CD4-positive, alpha-beta T cell (primary cell): Measurements from ENCODE around the gene LHFPL3. TPM values are rescaled to one million over a fixed set of nuclear protein-coding genes. Genes with fewer than 3 reads are reported as not detected.

Source experiments
- ATAC-seq: fragments of 200-7000 bp; cut with Tn5 transposase; one replicate; pipeline ENCODE4 v1.10.0; 2022; ENCODE audit warnings: mild to moderate bottlenecking; ENCODE audit not compliant: poor library complexity
- CTCF ChIA-PET: fragments of 350-600 bp; sonication (Branson Sonifier 250); formaldehyde crosslinking; loops from one replicate; lab custom pipeline; 2021; ENCODE audit warnings: antibody characterized with exemption, inconsistent platforms; lab: Charles Lee
- POLR2A ChIA-PET: fragments of 350-600 bp; sonication (Branson Sonifier 250); formaldehyde crosslinking; loops from one replicate; lab custom pipeline; 2021; ENCODE audit warnings: antibody characterized with exemption, inconsistent platforms; lab: Charles Lee
- DNase-seq, 14 experiments: peaks; one replicate each; pipeline ENCODE4 v3.0.0-alpha.2; 2013 to 2020; ENCODE audit warnings: mixed read lengths in 2 of 14
- H3K27ac ChIP-seq, 2 donors: one replicate each; pipeline versions ENCODE4 v1.5.1 to v1.7.0; 2013; ENCODE audit warnings: low read length in 2 of 2, low read depth in 1 of 2, mild to moderate bottlenecking in 1 of 2
- H3K27me3 ChIP-seq, 2 experiments: 1 replicate in 1 of 2; 2 replicates in 1 of 2; pipeline versions ENCODE4 v1.6.1 to v1.7.0; 2013; ENCODE audit warnings: low read length in 2 of 2, control low read depth in 1 of 2, mild to moderate bottlenecking in 1 of 2, moderate library complexity in 1 of 2; ENCODE audit not compliant: insufficient read depth in 2 of 2, control insufficient read depth in 1 of 2
- H3K36me3 ChIP-seq: one replicate; pipeline ENCODE4 v1.6.1; 2013; ENCODE audit warnings: low read length, control low read depth; ENCODE audit not compliant: insufficient read depth
- H3K4me1 ChIP-seq: one replicate; pipeline ENCODE4 v1.6.1; 2013; ENCODE audit warnings: low read length, control low read depth; ENCODE audit not compliant: insufficient read depth
- H3K4me3 ChIP-seq: one replicate; pipeline ENCODE4 v1.5.1; 2013; ENCODE audit warnings: mild to moderate bottlenecking, low read length, moderate library complexity
- H3K9me3 ChIP-seq, 2 experiments: 1 replicate in 1 of 2; 2 replicates in 1 of 2; pipeline versions ENCODE4 v1.6.1 to v1.7.0; 2013; ENCODE audit warnings: low read length in 2 of 2, mild to moderate bottlenecking in 2 of 2, control low read depth in 1 of 2, moderate library complexity in 1 of 2; ENCODE audit not compliant: control insufficient read depth in 1 of 2, insufficient read depth in 1 of 2
- H3K27ac Mint-ChIP-seq: one replicate; pipeline ENCODE4 v1.8.0; 2020; ENCODE audit warnings: mixed read lengths
- H3K27me3 Mint-ChIP-seq: one replicate; pipeline ENCODE4 v1.8.0; 2021; ENCODE audit warnings: mixed read lengths
- H3K36me3 Mint-ChIP-seq: one replicate; pipeline ENCODE4 v1.8.0; 2021; ENCODE audit warnings: low read depth, mixed read lengths
- H3K4me1 Mint-ChIP-seq: one replicate; pipeline ENCODE4 v1.8.0; 2021; ENCODE audit warnings: low read depth, mixed read lengths
- H3K4me3 Mint-ChIP-seq: one replicate; pipeline ENCODE4 v1.8.0; 2020; ENCODE audit warnings: mild to moderate bottlenecking, mixed read lengths
- H3K9me3 Mint-ChIP-seq: one replicate; pipeline ENCODE4 v1.8.0; 2020; ENCODE audit warnings: mixed read lengths
- CTCF ChIP-seq: fragments of 200-600 bp; IDR thresholded peaks from one replicate; pipeline ENCODE4 v1.8.0; 2022; ENCODE audit warnings: antibody characterized with exemption, mild to moderate bottlenecking
- intact Hi-C, 2 experiments: fragments of 100-400 bp; cut with DNase I in 1 of 2; cut with micrococcal nuclease in 1 of 2; formaldehyde crosslinking; loops; one replicate each; pipeline versions ENCODE4 v1.15.1 to v1.9.0; 2023 to 2025; cut with DNase I, micrococcal nuclease
- total RNA-seq, 174 experiments: library from RNA in 2 of 174; stranded (reverse) in 2 of 174; gene quantifications; one replicate each; pipeline ENCODE4 v1.2.3 and lab custom pipeline; 2021 to 2026

LHFPL3 gene
- total RNA-seq, 2 experiments from 2014 or later = not detected

- DNase-seq = no peak
- Histone ChIP-seq H3K4me1 (peaks cover 38% of the 10 kb centered on the region), H3K9me3 (peaks cover 0 to 9% of the 10 kb centered on the region in 2 experiments), H3K36me3 (no peaks in the 10 kb centered on the region), H3K27ac (no peak overlapping the region), H3K27me3 (no peaks in the 10 kb centered on the region), H3K4me3 (no peak overlapping the region)
- POLR2A ChIA-PET = no interaction called here
- peaks cover 4% of the 10 kb centered on the region for H3K36me3 Mint-ChIP-seq
- CTCF ChIA-PET = interaction anchor here (0.6 kb wide), 2 partner anchors 88 to 1877 kb away, joined by 3 read pairs; no protein-coding TSS in a partner anchor
- intact Hi-C loops = no loop called here
- peaks cover 38% of the 10 kb centered on the region for H3K4me1 Mint-ChIP-seq
- no peak for TF ChIP-seq CTCF
- H3K9me3 Mint-ChIP-seq = peaks cover 2% of the 10 kb centered on the region
- H3K27me3 Mint-ChIP-seq = no peaks in the 10 kb centered on the region
- H3K4me3 Mint-ChIP-seq = peak overlapping the region; percentile 71
- no peak for ATAC-seq
- peak overlapping the region; percentile 38 for H3K27ac Mint-ChIP-seq
Measured at GRCh38 chr7:104938741-104939390, 610.5 kb downstream of the LHFPL3 start.

GRCh38 chr7:104940023-104940710 lies 611.8 kb downstream of the LHFPL3 start:
- H3K9me3 Mint-ChIP-seq = peaks cover 2% of the 10 kb centered on the region
- DNase-seq (no peak), ATAC-seq (no peak)
- CTCF ChIA-PET = interaction anchor here (1.1 to 1.3 kb wide), 3 partner anchors 41 to 78 kb away, joined by 4 to 7 read pairs (median 5); partner anchors contain the start of gene KMT2E
- no peaks in the 10 kb centered on the region for H3K27me3 Mint-ChIP-seq
- no peaks in the 10 kb centered on the region for H3K36me3 ChIP-seq
- POLR2A ChIA-PET = interaction anchor here (0.9 to 6.6 kb wide), 5 partner anchors 14 to 412 kb away, joined by 3 to 81 read pairs (median 8); partner anchors contain the start of gene KMT2E
- intact Hi-C loops = no loop called here
- H3K4me1 Mint-ChIP-seq = peaks cover 51% of the 10 kb centered on the region
- peaks cover 51% of the 10 kb centered on the region for H3K4me1 ChIP-seq
- no peak overlapping the region for H3K27ac ChIP-seq
- TF ChIP-seq CTCF = no peak
- H3K27me3 ChIP-seq = no peaks in the 10 kb centered on the region
- no peak overlapping the region for H3K4me3 ChIP-seq
- H3K9me3 ChIP-seq = peaks cover 0 to 9% of the 10 kb centered on the region in 2 experiments
- no peak overlapping the region for H3K4me3 Mint-ChIP-seq
- H3K27ac Mint-ChIP-seq = peak overlapping the region; percentile 100
- peaks cover 9% of the 10 kb centered on the region for H3K36me3 Mint-ChIP-seq

- POLR2A ChIA-PET = interaction anchor here (0.7 to 6.6 kb wide), 8 partner anchors 14 to 588 kb away, joined by 3 to 81 read pairs (median 6); partner anchors contain the start of genes KMT2E and RINT1
- Histone ChIP-seq H3K9me3 (peaks cover 0 to 9% of the 10 kb centered on the region in 2 experiments), H3K4me1 (peaks cover 67% of the 10 kb centered on the region), H3K4me3 (peak overlapping the region; percentile 5), H3K27me3 (no peaks in the 10 kb centered on the region), H3K36me3 (no peaks in the 10 kb centered on the region), H3K27ac (peak overlapping the region; percentile 97 to 98)
- peak overlapping the region; percentile 91 for H3K4me3 Mint-ChIP-seq
- H3K36me3 Mint-ChIP-seq = peaks cover 10% of the 10 kb centered on the region
- DNase-seq (peak; percentile 33 to 87 (median 53)), ATAC-seq (peak; percentile 34)
- no peaks in the 10 kb centered on the region for H3K27me3 Mint-ChIP-seq
- H3K9me3 Mint-ChIP-seq = peaks cover 2% of the 10 kb centered on the region
- peaks cover 73% of the 10 kb centered on the region for H3K4me1 Mint-ChIP-seq
- CTCF ChIA-PET = interaction anchor here (1.2 to 4.1 kb wide), 2 partner anchors 37 to 40 kb away, joined by 3 to 16 read pairs; no protein-coding TSS in a partner anchor
- no peak for TF ChIP-seq CTCF
- peak overlapping the region; percentile 100 for H3K27ac Mint-ChIP-seq
- intact Hi-C loops = loop anchor here (1.0 to 2.0 kb wide), 5 partner anchors 21 to 587 kb away; partner anchors contain the start of gene KMT2E (in 1 of the 2)
Measured at GRCh38 chr7:104943502-104944343, 615.3 kb downstream of the LHFPL3 start.
